ENCODE data around the gene FAHD1. TPM values are rescaled to one million over a fixed set of nuclear protein-coding genes. Genes with fewer than 3 reads are reported as not detected.
"Not testable (repeated sequence)": the region's sequence is repeated elsewhere in the genome, so short reads cannot be mapped to it uniquely, and the experiment has no call there.

Gene FAHD1
- total RNA-seq, 5 donors from 2014 or later (not counting 1 experiment from before 2014, with no cell fraction given) = 6.2 to 15.3 (median 11.2) TPM

DNA sequence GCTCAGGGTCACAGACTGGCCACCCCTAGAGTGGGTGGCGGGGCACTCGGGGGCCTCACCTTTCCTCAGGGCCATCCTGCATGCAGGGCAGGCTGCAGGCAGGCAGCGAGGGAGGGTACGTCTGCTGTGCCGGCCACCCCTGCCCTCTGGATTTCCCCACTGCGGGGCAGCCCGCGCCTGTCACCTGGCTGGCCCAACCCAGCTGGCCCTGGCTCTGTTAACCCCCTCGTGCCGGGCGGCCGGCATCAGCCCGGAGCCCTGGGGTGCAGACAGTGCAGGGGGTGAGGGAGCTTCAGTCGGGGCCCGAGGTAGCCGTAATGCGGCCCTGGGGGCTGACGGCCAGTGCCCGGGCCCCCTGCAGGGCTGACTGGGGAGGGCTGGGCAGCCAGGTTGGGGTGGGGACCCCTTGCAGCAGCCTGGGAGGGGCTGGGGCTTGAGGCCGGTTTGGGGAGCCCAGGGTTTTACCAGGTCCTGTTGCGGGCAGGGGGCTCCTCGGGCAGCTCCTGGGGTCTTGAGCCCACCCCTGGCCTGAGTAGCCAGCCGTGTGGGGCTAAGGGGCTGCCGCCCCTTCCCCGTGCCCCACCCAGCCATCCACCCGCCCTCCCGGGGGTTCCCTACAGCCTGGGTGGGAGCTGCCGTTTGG is 33.3 kb upstream of the FAHD1 start, which contains the start of gene IGFALS:
TSS of gene IGFALS (minus strand) at position 128 of the 643 bp plus-strand sequence. CDS start at position 75, 53 bp downstream.
- Histone ChIP-seq H3K27ac (ENCODE audit: low read length) (no peak within 1 kb of the TSS), H3K9me3 (no peaks in the 10 kb centered on the region), H3K27me3 (replicated peaks in 1 of 2; ENCODE audit: control insufficient read depth in 2 of 2, extremely low read depth in 1 of 2, insufficient read depth in 2 of 2, low read length in 1 of 2) (no peaks in the 10 kb centered on the region), H3K4me1 (ENCODE audit: control insufficient read depth in 1 of 2, extremely low read depth in 1 of 2, insufficient read depth in 2 of 2, low read length in 2 of 2) (peaks cover 0 to 6% of the 10 kb centered on the region in 2 experiments), H3K4me3 (ENCODE audit: control insufficient read depth in 1 of 2, extremely low read depth in 1 of 2, low read length in 1 of 2) (no peak within 1 kb of the TSS), H3K36me3 (ENCODE audit: control insufficient read depth in 2 of 2, extremely low read depth in 1 of 2, insufficient read depth in 1 of 2, low read length in 1 of 2) (peaks cover 11 to 17% of the 10 kb centered on the region in 2 donors)
- H3K9me3 Mint-ChIP-seq = no peaks in the 10 kb centered on the region
- POLR2A ChIA-PET = no interaction called here
- no peaks in the 10 kb centered on the region for H3K27me3 Mint-ChIP-seq
- CTCF ChIA-PET = no interaction called here
- DNase-seq (no peak), ATAC-seq (replicated peaks in 1 of 4) (no peak)
- no peak within 1 kb of the TSS for H3K27ac Mint-ChIP-seq
- peaks cover 0 to 4% (median 1%) of the 10 kb centered on the region in 3 donors for H3K4me1 Mint-ChIP-seq
- H3K4me3 Mint-ChIP-seq = no peak within 1 kb of the TSS
- H3K36me3 Mint-ChIP-seq = peaks cover 5% of the 10 kb centered on the region
- WGBS (ENCODE audit: insufficient coverage) = 87% methylated on average over 26 of the region's 28 CpGs

DNA sequence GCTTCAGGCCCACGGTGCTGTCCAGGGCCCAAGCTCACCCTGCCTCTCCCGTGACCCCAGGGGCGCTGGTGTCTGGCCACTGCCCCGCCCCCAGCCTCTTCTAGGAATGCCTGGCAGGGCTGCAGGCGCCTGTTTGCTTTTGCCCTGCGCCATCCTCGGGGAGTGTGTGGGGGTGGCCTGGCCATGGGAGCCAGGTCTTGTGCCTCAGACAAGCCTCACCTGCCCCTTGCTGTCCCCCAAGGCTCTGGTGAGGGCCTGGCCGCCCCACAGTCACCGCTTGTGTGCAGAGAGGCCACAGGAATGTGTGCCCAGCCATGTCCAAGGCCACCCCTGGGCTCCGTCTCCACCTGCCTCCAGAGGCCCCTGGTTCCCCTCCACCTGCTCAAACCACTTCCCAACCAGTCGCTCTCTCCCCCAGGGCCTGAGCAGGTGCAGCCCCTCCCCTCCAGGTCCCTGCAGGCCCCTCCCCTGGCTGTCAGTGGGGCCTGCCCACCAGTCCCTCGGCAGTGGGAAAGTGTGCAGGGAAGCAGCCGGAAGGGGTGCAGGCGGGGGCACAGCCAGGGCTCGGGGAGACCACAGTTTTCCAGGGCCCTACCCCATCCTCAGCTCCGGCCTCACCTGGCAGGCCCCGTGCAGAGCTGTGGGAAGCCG is 32.7 kb upstream of the FAHD1 start:
- H3K27me3 ChIP-seq (replicated peaks in 1 of 2; ENCODE audit: control insufficient read depth in 2 of 2, extremely low read depth in 1 of 2, insufficient read depth in 2 of 2, low read length in 1 of 2) = no peaks in the 10 kb centered on the region
- Mint-ChIP-seq H3K36me3 (peaks cover 3% of the 10 kb centered on the region), H3K9me3 (peaks cover 0 to 5% (median 0%) of the 10 kb centered on the region in 3 donors), H3K27ac (no peak overlapping the region), H3K4me1 (no peaks in the 10 kb centered on the region), H3K4me3 (no peak overlapping the region), H3K27me3 (no peaks in the 10 kb centered on the region)
- H3K36me3 ChIP-seq (ENCODE audit: control insufficient read depth in 2 of 2, extremely low read depth in 1 of 2, insufficient read depth in 1 of 2, low read length in 1 of 2) = peaks cover 10 to 11% of the 10 kb centered on the region in 2 donors
- H3K9me3 ChIP-seq = no peaks in the 10 kb centered on the region
- POLR2A ChIA-PET = no interaction called here
- peaks cover 0 to 4% of the 10 kb centered on the region in 2 experiments for H3K4me1 ChIP-seq (ENCODE audit: control insufficient read depth in 1 of 2, extremely low read depth in 1 of 2, insufficient read depth in 2 of 2, low read length in 2 of 2)
- no peak overlapping the region for H3K4me3 ChIP-seq (ENCODE audit: control insufficient read depth in 1 of 2, extremely low read depth in 1 of 2, low read length in 1 of 2)
- 81% methylated on average over 14 of the region's 18 CpGs for WGBS (ENCODE audit: insufficient coverage)
- DNase-seq = no peak
- no peak overlapping the region for H3K27ac ChIP-seq (ENCODE audit: low read length)
- ATAC-seq (replicated peaks in 1 of 4) = no peak
- CTCF ChIA-PET = no interaction called here

- no peak for DNase-seq
- peaks cover 0 to 7% (median 0%) of the 10 kb centered on the region in 3 donors for H3K9me3 Mint-ChIP-seq
- WGBS (ENCODE audit: insufficient coverage) = 92% methylated on average over 17 of the region's 32 CpGs
Observed at GRCh38 chr16:1794908-1795666, 31.9 kb upstream of the FAHD1 start.

GRCh38 chr16:1799263-1799662 is 27.7 kb upstream of the FAHD1 start:
- CTCF ChIA-PET; H3K36me3 Mint-ChIP-seq; H3K4me3 ChIP-seq (ENCODE audit: control insufficient read depth in 1 of 2, extremely low read depth in 1 of 2, low read length in 1 of 2); H3K27ac ChIP-seq (ENCODE audit: low read length); H3K36me3 ChIP-seq (ENCODE audit: control insufficient read depth in 2 of 2, extremely low read depth in 1 of 2, insufficient read depth in 1 of 2, low read length in 1 of 2); H3K4me1 ChIP-seq (ENCODE audit: control insufficient read depth in 1 of 2, extremely low read depth in 1 of 2, insufficient read depth in 2 of 2, low read length in 2 of 2); POLR2A ChIA-PET; H3K27ac Mint-ChIP-seq; H3K9me3 Mint-ChIP-seq; H3K27me3 ChIP-seq (replicated peaks in 1 of 2; ENCODE audit: control insufficient read depth in 2 of 2, extremely low read depth in 1 of 2, insufficient read depth in 2 of 2, low read length in 1 of 2); H3K9me3 ChIP-seq; DNase-seq; H3K27me3 Mint-ChIP-seq; H3K4me1 Mint-ChIP-seq; H3K4me3 Mint-ChIP-seq; ATAC-seq (replicated peaks in 1 of 4): not testable (repeated sequence)
- WGBS (ENCODE audit: insufficient coverage) = no CpG with 5 or more reads among the region's 5 CpGs

More at GRCh38 chr16:1794908-1795666, 31.9 kb upstream of the FAHD1 start:
- Histone ChIP-seq H3K36me3 (ENCODE audit: control insufficient read depth in 2 of 2, extremely low read depth in 1 of 2, insufficient read depth in 1 of 2, low read length in 1 of 2) (peaks cover 3 to 4% of the 10 kb centered on the region in 2 donors), H3K9me3 (no peaks in the 10 kb centered on the region), H3K27ac (ENCODE audit: low read length) (no peak overlapping the region), H3K27me3 (replicated peaks in 1 of 2; ENCODE audit: control insufficient read depth in 2 of 2, extremely low read depth in 1 of 2, insufficient read depth in 2 of 2, low read length in 1 of 2) (no peaks in the 10 kb centered on the region), H3K4me1 (ENCODE audit: control insufficient read depth in 1 of 2, extremely low read depth in 1 of 2, insufficient read depth in 2 of 2, low read length in 2 of 2) (peaks cover 0 to 4% of the 10 kb centered on the region in 2 experiments), H3K4me3 (ENCODE audit: control insufficient read depth in 1 of 2, extremely low read depth in 1 of 2, low read length in 1 of 2) (no peak overlapping the region)
- CTCF ChIA-PET = no interaction called here
- Mint-ChIP-seq H3K27me3 (no peaks in the 10 kb centered on the region), H3K4me3 (no peak overlapping the region), H3K36me3 (peaks cover 3% of the 10 kb centered on the region), H3K4me1 (no peaks in the 10 kb centered on the region), H3K27ac (no peak overlapping the region)
- no peak for ATAC-seq (replicated peaks in 1 of 4)
- POLR2A ChIA-PET = no interaction called here

GRCh38 chr16:1800701-1801100 is 26.3 kb upstream of the FAHD1 start:
- Histone ChIP-seq H3K36me3 (ENCODE audit: control insufficient read depth in 2 of 2, extremely low read depth in 1 of 2, insufficient read depth in 1 of 2, low read length in 1 of 2) (no peaks in the 10 kb centered on the region), H3K27ac (ENCODE audit: low read length) (no peak overlapping the region), H3K4me3 (ENCODE audit: control insufficient read depth in 1 of 2, extremely low read depth in 1 of 2, low read length in 1 of 2) (no peak overlapping the region), H3K4me1 (ENCODE audit: control insufficient read depth in 1 of 2, extremely low read depth in 1 of 2, insufficient read depth in 2 of 2, low read length in 2 of 2) (no peaks in the 10 kb centered on the region), H3K9me3 (no peaks in the 10 kb centered on the region), H3K27me3 (replicated peaks in 1 of 2; ENCODE audit: control insufficient read depth in 2 of 2, extremely low read depth in 1 of 2, insufficient read depth in 2 of 2, low read length in 1 of 2) (no peaks in the 10 kb centered on the region)
- ChIA-PET CTCF (no interaction called here), POLR2A (no interaction called here)
- ATAC-seq (replicated peaks in 1 of 4) = no peak
- H3K4me1 Mint-ChIP-seq = no peaks in the 10 kb centered on the region
- H3K4me3 Mint-ChIP-seq = no peak overlapping the region
- peaks cover 6% of the 10 kb centered on the region for H3K36me3 Mint-ChIP-seq
- 90% methylated on average over 10 of the region's 10 CpGs for WGBS (ENCODE audit: insufficient coverage)
- H3K27me3 Mint-ChIP-seq = no peaks in the 10 kb centered on the region
- DNase-seq = no peak
- peaks cover 0 to 7% (median 0%) of the 10 kb centered on the region in 3 donors for H3K9me3 Mint-ChIP-seq
- H3K27ac Mint-ChIP-seq = no peak overlapping the region

DNA sequence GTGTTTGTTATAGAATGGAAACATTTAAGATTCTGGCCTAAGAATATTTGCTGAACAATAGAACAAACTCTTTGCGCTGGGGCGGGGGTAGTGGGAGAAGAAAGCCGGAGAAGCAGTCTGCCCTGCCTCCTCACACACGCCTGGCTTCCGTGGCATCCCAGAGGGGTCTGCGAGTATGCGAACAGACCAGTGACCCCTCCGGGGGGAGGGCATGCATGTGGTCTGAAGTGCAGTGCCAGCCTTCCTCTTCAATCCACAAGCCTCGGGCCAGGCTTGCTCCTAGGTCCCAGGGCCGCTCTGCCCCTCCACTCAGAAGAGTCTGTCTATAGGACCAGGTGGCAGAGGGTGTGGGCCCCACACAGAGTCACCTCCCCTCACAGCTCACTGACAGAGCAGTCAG is 19.4 kb upstream of the FAHD1 start:
- H3K4me1 Mint-ChIP-seq = peaks cover 0 to 3% (median 2%) of the 10 kb centered on the region in 3 donors

More for the DNA sequence above, 19.4 kb upstream of the FAHD1 start:
- peaks cover 18% of the 10 kb centered on the region for H3K36me3 Mint-ChIP-seq
- Histone ChIP-seq H3K27me3 (replicated peaks in 1 of 2; ENCODE audit: control insufficient read depth in 2 of 2, extremely low read depth in 1 of 2, insufficient read depth in 2 of 2, low read length in 1 of 2) (no peaks in the 10 kb centered on the region), H3K9me3 (no peaks in the 10 kb centered on the region), H3K4me1 (ENCODE audit: control insufficient read depth in 1 of 2, extremely low read depth in 1 of 2, insufficient read depth in 2 of 2, low read length in 2 of 2) (no peaks in the 10 kb centered on the region), H3K4me3 (ENCODE audit: control insufficient read depth in 1 of 2, extremely low read depth in 1 of 2, low read length in 1 of 2) (no peak overlapping the region), H3K36me3 (ENCODE audit: control insufficient read depth in 2 of 2, extremely low read depth in 1 of 2, insufficient read depth in 1 of 2, low read length in 1 of 2) (peaks cover 22 to 34% of the 10 kb centered on the region in 2 donors), H3K27ac (ENCODE audit: low read length) (no peak overlapping the region)
- ATAC-seq (replicated peaks in 1 of 4) (no peak), DNase-seq (no peak)
- no peak overlapping the region for H3K4me3 Mint-ChIP-seq
- no peaks in the 10 kb centered on the region for H3K27me3 Mint-ChIP-seq
- CTCF ChIA-PET = no interaction called here
- H3K9me3 Mint-ChIP-seq = no peaks in the 10 kb centered on the region
- WGBS (ENCODE audit: insufficient coverage) = 97% methylated on average over 6 of the region's 10 CpGs
- H3K27ac Mint-ChIP-seq = no peak overlapping the region
- POLR2A ChIA-PET = no interaction called here

Measured in T-cell (primary cell).